Islet of Langerhans (tissue), 1 donor: ENCODE results near the gene RUNX2.

Source experiments
- FAIRE-seq: peaks from one replicate; lab custom pipeline; 2011; peaks lifted over from hg19 to GRCh38; lab: Jason Lieb, UNC

RUNX2 gene

GRCh38 chr6:45521226-45521625, 193.1 kb downstream of the RUNX2 start:
- FAIRE-seq, result no peak

- no peak for FAIRE-seq
These were observed 194.4 kb downstream of the RUNX2 start for GRCh38 chr6:45522486-45522885.

- no peak for FAIRE-seq
These were observed 199.1 kb downstream of the RUNX2 start for GRCh38 chr6:45527210-45527609.

- no peak for FAIRE-seq
These were observed 204.0 kb downstream of the RUNX2 start for GRCh38 chr6:45531999-45532595.

- no peak for FAIRE-seq
These were observed 204.6 kb downstream of the RUNX2 start for GRCh38 chr6:45532721-45533210.

- FAIRE-seq, result no peak
These were observed 205.3 kb downstream of the RUNX2 start for GRCh38 chr6:45533386-45533785.

- FAIRE-seq, result no peak
These were observed 207.8 kb downstream of the RUNX2 start for GRCh38 chr6:45535933-45536332.

- FAIRE-seq, result no peak
These were observed 209.4 kb downstream of the RUNX2 start for GRCh38 chr6:45537539-45537938.

- FAIRE-seq, result no peak
These were observed 210.8 kb downstream of the RUNX2 start for GRCh38 chr6:45538641-45539547.

GRCh38 chr6:45540375-45540920, 212.3 kb downstream of the RUNX2 start:
- no peak for FAIRE-seq

- FAIRE-seq, result no peak
These were observed 213.8 kb downstream of the RUNX2 start for GRCh38 chr6:45541934-45542333.

- no peak for FAIRE-seq
These were observed 215.4 kb downstream of the RUNX2 start for GRCh38 chr6:45543298-45544235.

- FAIRE-seq, result no peak
These were observed 217.3 kb downstream of the RUNX2 start for GRCh38 chr6:45545416-45545815.

GRCh38 chr6:45548657-45549515, 220.8 kb downstream of the RUNX2 start:
- no peak for FAIRE-seq

GRCh38 chr6:45552536-45552935, 224.4 kb downstream of the RUNX2 start:
- FAIRE-seq, result no peak

- FAIRE-seq, result no peak
These were observed 225.7 kb downstream of the RUNX2 start for GRCh38 chr6:45553730-45554344.

GRCh38 chr6:45554591-45554990, 226.5 kb downstream of the RUNX2 start:
- FAIRE-seq, result no peak

- FAIRE-seq, result no peak
These were observed 228.0 kb downstream of the RUNX2 start for GRCh38 chr6:45555981-45556771.

- FAIRE-seq, result no peak
These were observed 228.7 kb downstream of the RUNX2 start for GRCh38 chr6:45556828-45557227.

GRCh38 chr6:45557454-45557853, 229.3 kb downstream of the RUNX2 start:
- FAIRE-seq, result no peak
